T-cell (primary cell): ENCODE data around the gene PRDM11. TPM values are rescaled to one million over a fixed set of nuclear protein-coding genes. Genes with fewer than 3 reads are reported as not detected.

Experiments used
- ATAC-seq, 4 experiments: fragments of 200-7000 bp in 3 of 4; fragments of 150-1000 bp in 1 of 4; cut with Tn5 transposase; replicated peaks in 1 of 4; 1 replicate in 3 of 4; 2 replicates in 1 of 4; pipeline ENCODE4 v1.10.0; 2021; ENCODE audit warnings: moderate library complexity in 3 of 4, mild to moderate bottlenecking in 2 of 4, moderate number of reproducible peaks in 1 of 4
- CTCF ChIA-PET, 2 donors: fragments of 300-600 bp; sonication (Branson Sonifier 250); formaldehyde crosslinking; loops; one replicate each; lab custom pipeline; 2022; ENCODE audit warnings: antibody characterized with exemption in 2 of 2; lab: Charles Lee
- POLR2A ChIA-PET, 2 donors: fragments of 300-600 bp; sonication (Branson Sonifier 250); formaldehyde crosslinking; loops; one replicate each; lab custom pipeline; 2022; ENCODE audit warnings: antibody characterized with exemption in 2 of 2; lab: Charles Lee
- DNase-seq, 35 experiments: peaks; one replicate each; pipeline versions ENCODE4 v3.0.0 to v3.0.0-alpha.2; 2013 to 2023
- H3K27ac ChIP-seq: one replicate; pipeline ENCODE4 v1.5.1; 2013; ENCODE audit warnings: low read length
- H3K27me3 ChIP-seq, 2 experiments: replicated peaks in 1 of 2; 1 replicate in 1 of 2; 2 replicates in 1 of 2; pipeline versions ENCODE4 v1.6.1 to v1.7.0; 2013; ENCODE audit warnings: low read length in 1 of 2, mixed read lengths in 1 of 2; ENCODE audit not compliant: control insufficient read depth in 2 of 2, insufficient read depth in 2 of 2; ENCODE audit errors: extremely low read depth in 1 of 2
- H3K36me3 ChIP-seq, 2 donors: 1 replicate in 1 of 2; 2 replicates in 1 of 2; pipeline versions ENCODE4 v1.6.1 to v1.7.0; 2013; ENCODE audit warnings: low read length in 1 of 2; ENCODE audit not compliant: control insufficient read depth in 2 of 2, insufficient read depth in 1 of 2; ENCODE audit errors: extremely low read depth in 1 of 2
- H3K4me1 ChIP-seq, 2 experiments: 1 replicate in 1 of 2; 2 replicates in 1 of 2; pipeline versions ENCODE4 v1.6.1 to v1.7.0; 2013; ENCODE audit warnings: low read length in 2 of 2, mixed read lengths in 1 of 2; ENCODE audit not compliant: insufficient read depth in 2 of 2, control insufficient read depth in 1 of 2; ENCODE audit errors: extremely low read depth in 1 of 2
- H3K4me3 ChIP-seq, 2 donors: 1 replicate in 1 of 2; 2 replicates in 1 of 2; pipeline versions ENCODE4 v1.5.1 to v1.7.0; 2013; ENCODE audit warnings: mild to moderate bottlenecking in 2 of 2, low read length in 1 of 2, moderate library complexity in 1 of 2; ENCODE audit not compliant: control insufficient read depth in 1 of 2; ENCODE audit errors: extremely low read depth in 1 of 2
- H3K9me3 ChIP-seq: 2 replicates; pipeline ENCODE4 v1.7.0; 2013
- H3K27ac Mint-ChIP-seq, 2 donors: one replicate each; pipeline ENCODE4 v1.8.0; 2020 to 2021; ENCODE audit warnings: mild to moderate bottlenecking in 2 of 2, mixed read lengths in 2 of 2
- H3K27me3 Mint-ChIP-seq, 2 donors: one replicate each; pipeline ENCODE4 v1.8.0; 2021 to 2022; ENCODE audit warnings: mixed read lengths in 2 of 2
- H3K36me3 Mint-ChIP-seq: one replicate; pipeline ENCODE4 v1.8.0; 2021; ENCODE audit warnings: mixed read lengths
- H3K4me1 Mint-ChIP-seq, 3 donors: one replicate each; pipeline ENCODE4 v1.8.0; 2020 to 2022; ENCODE audit warnings: mixed read lengths in 3 of 3, mild to moderate bottlenecking in 1 of 3
- H3K4me3 Mint-ChIP-seq, 3 donors: one replicate each; pipeline ENCODE4 v1.8.0; 2020 to 2022; ENCODE audit warnings: mild to moderate bottlenecking in 3 of 3, mixed read lengths in 3 of 3, moderate library complexity in 3 of 3
- H3K9me3 Mint-ChIP-seq, 3 donors: one replicate each; pipeline ENCODE4 v1.8.0; 2020 to 2022; ENCODE audit warnings: mixed read lengths in 3 of 3
- WGBS: methylation state at CpG from one replicate; pipeline ENCODE4 v1.1.5; 2013; ENCODE audit warnings: missing lambda C conversion rate; ENCODE audit not compliant: insufficient coverage; 5-methylcytosine and 5-hydroxymethylcytosine counted together
- total RNA-seq, 35 experiments: library from RNA in 6 of 35; stranded (reverse) in 6 of 35; fragments of 120-200 nt in 1 of 35; gene quantifications; one replicate each; pipeline versions ENCODE4 v1.2.1 to v1.2.4 and lab custom pipeline; 2013 to 2026

Gene PRDM11
- total RNA-seq, 5 donors from 2014 or later (not counting 1 experiment from before 2014, with no cell fraction given): 8.7 to 12.5 (median 10.6) TPM

DNA sequence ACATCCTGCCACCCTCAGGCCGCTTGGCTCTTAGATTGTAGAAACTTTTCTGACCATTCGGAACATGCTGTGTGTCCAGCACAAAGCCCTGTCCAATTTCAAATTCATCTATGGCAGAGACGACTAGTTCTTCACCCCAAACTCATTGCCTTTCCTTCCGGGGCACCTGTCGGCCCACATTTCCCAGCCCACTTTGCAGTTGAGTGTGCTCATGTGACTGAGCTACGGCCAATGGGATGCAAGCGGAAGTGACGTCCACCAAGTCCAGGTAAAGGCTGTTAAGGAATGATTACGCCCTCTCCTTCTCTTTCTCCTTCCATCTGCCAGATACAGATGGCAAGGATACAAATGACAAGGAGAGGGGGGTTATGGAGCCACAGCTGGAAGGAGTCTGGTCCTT lies 107.2 kb downstream of the PRDM11 start:
- Histone ChIP-seq H3K9me3 (no peaks in the 10 kb centered on the region), H3K4me1 (no peaks in the 10 kb centered on the region), H3K36me3 (no peaks in the 10 kb centered on the region), H3K27ac (no peak overlapping the region), H3K27me3 (peaks cover 0 to 47% of the 10 kb centered on the region in 2 experiments), H3K4me3 (no peak overlapping the region)
- Mint-ChIP-seq H3K27ac (no peak overlapping the region), H3K27me3 (peaks cover 23 to 31% of the 10 kb centered on the region in 2 donors), H3K9me3 (no peaks in the 10 kb centered on the region), H3K36me3 (no peaks in the 10 kb centered on the region), H3K4me1 (peaks cover 0 to 3% (median 0%) of the 10 kb centered on the region in 3 donors), H3K4me3 (no peak overlapping the region)
- no peak for ATAC-seq
- POLR2A ChIA-PET: no interaction called here
- 83% methylated on average over 5 of the region's 9 CpGs for WGBS
- CTCF ChIA-PET: interaction anchor here in 1 of 2 donors (0.5 kb wide), 1 partner anchor 330 kb away, joined by 3 read pairs; no protein-coding TSS in a partner anchor
- no peak for DNase-seq

DNA sequence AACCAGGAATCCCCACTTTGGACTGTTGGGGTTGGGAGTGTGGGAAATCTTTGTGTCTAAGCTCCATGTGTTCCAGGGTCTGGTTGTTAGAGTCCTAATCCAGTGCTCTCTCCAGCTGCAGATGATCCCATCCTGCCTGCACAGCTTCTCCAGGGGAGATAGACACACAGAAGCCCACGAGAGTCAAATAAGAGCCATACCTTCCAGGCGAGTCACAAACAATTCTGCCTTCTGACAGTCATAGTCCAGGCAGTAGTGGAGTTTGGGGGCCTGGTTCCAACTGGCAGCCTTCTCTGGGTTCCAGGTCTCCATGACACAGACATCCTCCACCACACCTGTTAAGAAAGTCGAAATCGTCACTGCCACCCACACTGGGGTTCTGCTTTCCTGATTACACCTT lies 107.6 kb downstream of the PRDM11 start:
- CTCF ChIA-PET: interaction anchor here in 1 of 2 donors (0.5 kb wide), 1 partner anchor 330 kb away, joined by 3 read pairs; no protein-coding TSS in a partner anchor

DNA sequence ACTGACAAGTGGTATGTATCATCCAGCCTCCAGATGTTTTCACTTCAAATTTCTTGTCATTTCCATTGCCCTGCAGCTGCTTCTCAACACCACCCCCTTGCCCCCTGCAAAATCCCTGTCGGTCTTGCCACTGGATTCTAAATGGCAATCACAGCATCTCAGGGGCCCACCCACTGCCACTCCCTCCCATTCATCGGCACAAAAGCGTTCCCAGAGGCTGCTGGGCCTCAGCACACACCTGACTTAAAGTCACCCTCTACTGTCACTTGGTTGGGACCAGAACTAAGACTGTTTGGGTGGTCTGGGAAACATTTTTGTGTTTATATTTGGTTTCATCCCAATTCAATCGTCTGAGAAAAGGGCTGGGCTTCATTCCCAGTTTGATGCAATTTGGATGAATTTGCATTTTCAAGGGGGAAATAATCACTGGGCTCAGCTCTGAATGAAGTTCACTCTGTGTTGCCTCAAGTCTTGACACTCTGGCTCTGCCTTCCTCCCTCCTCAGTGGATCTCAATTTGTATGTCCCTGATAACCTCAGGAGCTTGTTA lies 112.6 kb downstream of the PRDM11 start:
- H3K27me3 ChIP-seq: peaks cover 0 to 42% of the 10 kb centered on the region in 2 experiments
- H3K4me1 ChIP-seq: no peaks in the 10 kb centered on the region
- WGBS: 43% methylated on average over 2 of the region's 4 CpGs
- no peak overlapping the region for H3K27ac Mint-ChIP-seq
- H3K27ac ChIP-seq: no peak overlapping the region
- peaks cover 28 to 40% of the 10 kb centered on the region in 2 donors for H3K27me3 Mint-ChIP-seq
- no peaks in the 10 kb centered on the region for H3K4me1 Mint-ChIP-seq
- H3K4me3 Mint-ChIP-seq: no peak overlapping the region
- ChIA-PET CTCF (no interaction called here), POLR2A (no interaction called here)
- H3K36me3 ChIP-seq: no peaks in the 10 kb centered on the region
- H3K9me3 ChIP-seq: no peaks in the 10 kb centered on the region
- ATAC-seq: no peak
- no peak overlapping the region for H3K4me3 ChIP-seq
- no peak for DNase-seq
- no peaks in the 10 kb centered on the region for H3K36me3 Mint-ChIP-seq
- no peaks in the 10 kb centered on the region for H3K9me3 Mint-ChIP-seq

More for the DNA sequence above, 107.6 kb downstream of the PRDM11 start:
- POLR2A ChIA-PET: no interaction called here
- Histone ChIP-seq H3K27ac (no peak overlapping the region), H3K4me1 (no peaks in the 10 kb centered on the region), H3K27me3 (peaks cover 0 to 48% of the 10 kb centered on the region in 2 experiments), H3K9me3 (no peaks in the 10 kb centered on the region), H3K4me3 (no peak overlapping the region), H3K36me3 (no peaks in the 10 kb centered on the region)
- Mint-ChIP-seq H3K4me1 (no peaks in the 10 kb centered on the region), H3K9me3 (no peaks in the 10 kb centered on the region), H3K36me3 (no peaks in the 10 kb centered on the region), H3K27me3 (peaks cover 23 to 29% of the 10 kb centered on the region in 2 donors), H3K4me3 (no peak overlapping the region), H3K27ac (no peak overlapping the region)
- WGBS: 83% methylated on average over 3 of the region's 4 CpGs
- no peak for DNase-seq
- ATAC-seq: no peak

DNA sequence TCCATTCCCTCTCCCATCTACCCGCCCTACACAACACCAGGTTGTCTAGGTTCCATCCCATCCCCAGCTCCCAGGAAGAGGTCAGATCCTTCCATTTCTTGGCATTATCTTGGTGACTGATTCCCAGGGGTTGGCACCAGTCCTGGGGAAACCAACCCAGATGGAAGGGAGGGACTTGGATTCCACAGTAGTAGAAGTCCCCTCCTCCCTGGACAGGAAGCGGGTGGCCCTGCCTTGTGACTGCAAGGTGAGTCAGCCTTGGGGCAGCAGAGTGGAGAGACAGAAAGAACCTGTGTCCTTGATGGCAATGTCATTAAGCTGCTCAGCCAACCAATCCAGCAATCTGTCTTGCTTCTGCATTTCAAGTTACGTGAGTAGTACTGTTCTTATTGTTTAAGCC lies 113.2 kb downstream of the PRDM11 start:
- no peaks in the 10 kb centered on the region for H3K36me3 ChIP-seq
- Mint-ChIP-seq H3K4me3 (no peak overlapping the region), H3K36me3 (no peaks in the 10 kb centered on the region), H3K27me3 (peaks cover 33 to 45% of the 10 kb centered on the region in 2 donors), H3K9me3 (no peaks in the 10 kb centered on the region), H3K27ac (no peak overlapping the region), H3K4me1 (no peaks in the 10 kb centered on the region)
- ATAC-seq (no peak), DNase-seq (no peak)
- POLR2A ChIA-PET: no interaction called here
- CTCF ChIA-PET: no interaction called here
- H3K27ac ChIP-seq: no peak overlapping the region
- no CpG with 5 or more reads among the region's 3 CpGs for WGBS
- H3K4me3 ChIP-seq: no peak overlapping the region
- H3K27me3 ChIP-seq: peaks cover 0 to 44% of the 10 kb centered on the region in 2 experiments
- no peaks in the 10 kb centered on the region for H3K9me3 ChIP-seq
- no peaks in the 10 kb centered on the region for H3K4me1 ChIP-seq

DNA sequence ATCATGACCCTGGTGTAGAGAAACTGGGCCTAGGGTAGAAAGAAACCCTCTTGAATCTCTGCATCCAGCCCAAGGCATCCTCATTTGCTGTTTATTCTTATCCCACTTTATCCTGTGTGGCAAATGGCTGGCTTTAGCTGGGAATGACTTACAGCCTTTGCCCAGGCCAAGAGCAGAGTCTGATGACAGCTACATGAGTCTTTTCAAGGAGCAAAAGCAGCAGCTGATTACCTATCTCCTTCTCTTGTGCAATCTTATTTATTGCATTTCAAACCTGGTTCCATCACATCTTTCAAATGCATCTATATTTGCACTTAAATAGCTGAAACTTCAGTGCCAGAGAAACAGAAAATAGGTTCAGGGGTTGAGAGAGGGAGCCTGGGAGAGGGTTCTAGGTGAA lies 113.6 kb downstream of the PRDM11 start:
- peaks cover 0 to 44% of the 10 kb centered on the region in 2 experiments for H3K27me3 ChIP-seq
- ChIA-PET CTCF (no interaction called here), POLR2A (no interaction called here)
- H3K9me3 ChIP-seq: no peaks in the 10 kb centered on the region
- H3K27ac ChIP-seq: no peak overlapping the region
- H3K36me3 ChIP-seq: no peaks in the 10 kb centered on the region
- ATAC-seq (no peak), DNase-seq (no peak)
- H3K27ac Mint-ChIP-seq: no peak overlapping the region
- no peaks in the 10 kb centered on the region for H3K4me1 Mint-ChIP-seq
- no peaks in the 10 kb centered on the region for H3K4me1 ChIP-seq
- H3K4me3 Mint-ChIP-seq: no peak overlapping the region
- no peak overlapping the region for H3K4me3 ChIP-seq
- H3K27me3 Mint-ChIP-seq: peaks cover 37 to 49% of the 10 kb centered on the region in 2 donors
- no peaks in the 10 kb centered on the region for H3K36me3 Mint-ChIP-seq
- no peaks in the 10 kb centered on the region for H3K9me3 Mint-ChIP-seq

DNA sequence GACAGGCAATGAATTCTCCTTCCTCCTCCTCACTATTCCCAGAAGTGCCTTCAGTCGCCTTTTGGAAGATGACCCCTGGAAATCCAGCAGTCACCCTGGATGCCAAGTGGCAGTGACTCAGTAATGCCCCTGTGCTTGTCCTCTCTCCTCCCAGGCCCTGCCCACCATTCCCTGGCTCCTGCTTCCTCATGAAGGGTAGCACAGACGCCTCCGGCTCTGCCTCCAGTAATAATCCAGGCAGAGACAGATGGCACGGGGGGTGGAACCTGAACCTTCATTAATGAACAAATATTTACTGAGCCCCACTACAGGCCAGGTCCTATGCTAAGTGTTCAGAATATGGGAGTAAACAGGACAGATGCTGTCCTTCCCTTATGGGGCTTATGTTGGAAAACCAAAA lies 116.5 kb downstream of the PRDM11 start:
- Mint-ChIP-seq H3K27ac (no peak overlapping the region), H3K4me3 (no peak overlapping the region), H3K36me3 (no peaks in the 10 kb centered on the region), H3K27me3 (peaks cover 39 to 54% of the 10 kb centered on the region in 2 donors), H3K9me3 (no peaks in the 10 kb centered on the region), H3K4me1 (no peaks in the 10 kb centered on the region)
- POLR2A ChIA-PET: no interaction called here
- no peak overlapping the region for H3K4me3 ChIP-seq
- ATAC-seq (no peak), DNase-seq (no peak)
- WGBS: 50% methylated on average over 1 of the region's 4 CpGs
- CTCF ChIA-PET: interaction anchor here in 1 of 2 donors (1.3 kb wide), 1 partner anchor 11 kb away, joined by 3 read pairs; no protein-coding TSS in a partner anchor
- H3K36me3 ChIP-seq: no peaks in the 10 kb centered on the region
- H3K27me3 ChIP-seq: peaks cover 0 to 37% of the 10 kb centered on the region in 2 experiments
- H3K27ac ChIP-seq: no peak overlapping the region
- H3K4me1 ChIP-seq: no peaks in the 10 kb centered on the region
- H3K9me3 ChIP-seq: no peaks in the 10 kb centered on the region
